GM13977 (cell line): ENCODE results near the gene PRR14.
"Not testable (repeated sequence)": the region's sequence is repeated elsewhere in the genome, so short reads cannot be mapped to it uniquely, and the experiment has no call there.

Experiments used
- DNase-seq: peaks from one replicate; pipeline ENCODE4 v3.0.0; 2012; ENCODE audit warnings: low spot score
- CTCF ChIP-seq: IDR thresholded peaks from 2 replicates; pipeline ENCODE4 v1.5.1; 2012; ENCODE audit warnings: mild to moderate bottlenecking, control low read depth; ENCODE audit not compliant: insufficient read depth; ENCODE audit errors: extremely low read depth, missing control alignments
- in situ Hi-C: fragments of 300-500 bp; cut with MboI; formaldehyde crosslinking; loops from one replicate; pipeline ENCODE4 v1.12.0; 2022; ENCODE audit warnings: low sequenced_read_pairs, low pct_unique_long_range_greater_than_20kb, mixed read lengths, inconsistent platforms; ENCODE audit not compliant: unreplicated experiment

The PRR14 gene

GRCh38 chr16:30628628-30629540 lies 21.9 kb upstream of the PRR14 start:
- DNase-seq: peak; percentile 75
- peak; percentile 83 for TF ChIP-seq CTCF
- in situ Hi-C loops: loop anchor here (25.0 kb wide), 1 partner anchor 92 kb away; the partner anchor contains the start of genes ZNF747 and ZNF768

GRCh38 chr16:30632454-30632853 lies 18.3 kb upstream of the PRR14 start:
- not testable (repeated sequence) for DNase-seq
- in situ Hi-C loops: loop anchor here (25.0 kb wide), 1 partner anchor 95 kb away; the partner anchor contains the start of genes ZNF747 and ZNF768

- no peak for TF ChIP-seq CTCF
- DNase-seq: no peak
- in situ Hi-C loops: loop anchor here (25.0 kb wide), 1 partner anchor 96 kb away; the partner anchor contains the start of genes ZNF747 and ZNF768
Observed at GRCh38 chr16:30633526-30633925, 17.2 kb upstream of the PRR14 start.

GRCh38 chr16:30636599-30636998 lies 14.2 kb upstream of the PRR14 start:
- TF ChIP-seq CTCF: no peak
- no peak for DNase-seq
- in situ Hi-C loops: loop anchor here (25.0 kb wide), 1 partner anchor 99 kb away; the partner anchor contains the start of genes ZNF747 and ZNF768

GRCh38 chr16:30637139-30637538 lies 13.6 kb upstream of the PRR14 start:
- in situ Hi-C loops: loop anchor here (25.0 kb wide), 1 partner anchor 100 kb away; the partner anchor contains the start of genes ZNF747 and ZNF768
- DNase-seq: not testable (repeated sequence)

- DNase-seq: no peak
- TF ChIP-seq CTCF: peak; percentile 54
- in situ Hi-C loops: loop anchor here (25.0 kb wide), 1 partner anchor 101 kb away; the partner anchor contains the start of genes ZNF747 and ZNF768
Observed at GRCh38 chr16:30637944-30638343, 12.8 kb upstream of the PRR14 start.

GRCh38 chr16:30641378-30641982 lies 9.3 kb upstream of the PRR14 start:
- TF ChIP-seq CTCF: no peak
- DNase-seq: no peak
- in situ Hi-C loops: loop anchor here (25.0 kb wide), 1 partner anchor 104 kb away; the partner anchor contains the start of genes ZNF747 and ZNF768
